ENCODE measurements around the gene CKS2. TPM values are rescaled to one million over a fixed set of nuclear protein-coding genes. Genes with fewer than 3 reads are reported as not detected.
"Not testable (repeated sequence)": the region's sequence is repeated elsewhere in the genome, so short reads cannot be mapped to it uniquely, and the experiment has no call there.

CKS2 gene
- 347 TPM for polyA plus RNA-seq (2013, experiment 1 of 4)
- polyA plus RNA-seq (2013, experiment 2 of 4): 291 TPM
- 372 TPM for polyA plus RNA-seq (2013, experiment 3 of 4)
- polyA plus RNA-seq (2013, experiment 4 of 4): 354 TPM

DNA sequence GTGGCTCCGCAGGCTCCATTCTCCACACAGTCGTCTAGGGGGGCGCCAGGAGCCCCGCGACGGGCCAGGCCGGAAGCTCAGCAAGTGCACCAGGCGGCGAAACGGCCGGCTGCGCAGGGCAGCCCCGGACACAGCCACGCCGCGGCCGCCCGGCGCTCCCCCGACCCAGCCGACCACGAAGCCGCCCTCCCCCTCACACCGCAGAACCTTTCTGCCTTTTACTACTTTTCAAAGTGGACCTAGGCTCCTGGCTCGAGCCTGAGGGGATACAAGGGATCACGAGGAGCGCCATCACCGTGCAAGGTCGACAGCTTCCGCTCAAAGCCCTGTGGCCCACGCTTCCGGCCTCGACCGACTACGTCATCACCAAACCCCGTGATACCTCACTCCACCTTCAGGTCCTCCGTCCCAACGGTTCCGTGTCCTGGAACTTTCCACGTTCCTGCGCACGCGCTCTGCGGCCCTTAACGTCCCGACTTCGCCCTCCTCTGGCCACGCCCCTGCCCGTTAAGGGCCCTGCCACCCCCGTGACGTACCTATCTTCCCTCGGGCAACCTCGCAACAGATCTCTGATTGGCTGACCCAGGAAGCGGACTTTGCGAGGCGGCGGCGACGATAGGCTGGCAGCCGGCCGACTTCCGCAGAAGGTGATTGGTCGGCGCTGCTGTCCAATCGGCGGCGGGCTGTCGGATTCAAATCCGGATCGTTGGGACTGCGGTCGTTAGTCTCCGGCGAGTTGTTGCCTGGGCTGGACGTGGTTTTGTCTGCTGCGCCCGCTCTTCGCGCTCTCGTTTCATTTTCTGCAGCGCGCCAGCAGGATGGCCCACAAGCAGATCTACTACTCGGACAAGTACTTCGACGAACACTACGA lies at the start of gene CKS2:
TSS of gene CKS2 (plus strand) at position 721 of the 871 bp plus-strand sequence. CDS start at position 819, 98 bp downstream.
- no peaks in the 10 kb centered on the region for H3K27me3 ChIP-seq (ENCODE audit: control insufficient read depth, insufficient read depth, low read length, poor library complexity, severe bottlenecking)
- no peaks in the 10 kb centered on the region for H3K9me3 ChIP-seq (ENCODE audit: control insufficient read depth, low read length)
- peak within 1 kb of the TSS; percentile 99 for H3K27ac ChIP-seq (ENCODE audit: insufficient read depth, low read depth, low read length, poor library complexity, severe bottlenecking)
- 0% methylated on average over 86 of the region's 86 CpGs for WGBS, 2 experiments
- H3K36me3 ChIP-seq (ENCODE audit: control insufficient read depth, insufficient read depth, low read length): peaks cover 8% of the 10 kb centered on the region
- H3K4me3 ChIP-seq (ENCODE audit: insufficient read depth, low read depth, low read length): peak within 1 kb of the TSS; percentile 85
- H3K4me1 ChIP-seq (ENCODE audit: control insufficient read depth, insufficient read depth, low read length): peaks cover 16% of the 10 kb centered on the region

DNA sequence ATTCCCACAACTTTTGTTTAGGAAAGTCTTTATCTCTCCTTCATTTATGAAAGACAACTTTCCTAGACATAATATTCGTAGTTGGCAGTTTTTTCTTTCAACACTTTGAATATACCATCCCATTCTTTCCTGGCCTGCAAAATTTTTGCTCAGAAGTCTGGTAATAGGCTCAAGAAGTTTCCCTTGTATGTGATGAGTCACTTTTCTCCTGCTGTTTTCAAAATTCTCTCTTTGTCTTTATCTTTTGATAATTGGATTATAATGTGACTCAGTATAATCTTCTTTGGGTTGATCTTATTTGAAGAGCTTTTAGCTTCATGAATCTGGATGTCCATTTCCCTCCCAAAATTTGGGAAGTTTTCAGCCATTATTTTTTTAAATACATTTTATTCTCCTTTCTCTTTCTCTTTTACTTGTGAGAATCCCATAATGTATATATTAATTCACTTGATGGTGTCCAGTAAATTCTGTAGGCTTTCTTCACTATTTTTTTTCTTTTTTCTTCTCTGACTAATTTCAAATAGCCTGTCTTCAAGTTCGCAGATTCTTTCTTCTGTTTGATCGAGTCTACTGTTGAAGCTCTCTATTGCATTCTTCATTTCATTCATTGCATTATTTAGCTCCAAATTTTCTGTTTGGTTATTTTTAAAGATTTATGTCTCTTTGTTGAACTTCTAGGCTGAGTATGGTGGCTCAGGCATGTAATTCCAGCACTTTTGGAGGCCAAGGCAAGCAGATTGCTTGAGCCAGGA lies 37.3 kb upstream of the CKS2 start:
- H3K9me3 ChIP-seq (ENCODE audit: control insufficient read depth, low read length): peaks cover 2% of the 10 kb centered on the region

DNA sequence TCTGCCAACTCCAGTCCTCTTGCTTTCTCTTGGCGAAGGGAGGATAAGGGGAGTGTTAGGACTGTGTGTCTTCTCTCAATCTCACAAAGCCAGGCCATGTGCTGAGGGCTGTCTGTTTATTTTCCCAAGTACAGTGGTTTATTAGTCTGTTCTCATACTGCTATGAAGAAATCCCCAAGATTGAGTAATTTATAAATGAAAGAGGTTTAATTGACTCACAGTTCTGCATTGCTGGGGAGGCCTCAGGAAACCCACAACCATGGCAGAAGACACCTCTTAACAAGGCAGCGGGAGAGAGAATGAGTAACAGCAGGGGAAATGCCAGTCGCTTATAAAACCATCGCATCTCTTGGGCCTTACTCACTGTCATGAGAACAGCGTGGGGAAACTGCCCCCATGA lies 36.2 kb upstream of the CKS2 start:
- WGBS, 2 experiments: 70 to 74% methylated on average over 5 of the region's 5 CpGs
- H3K4me1 ChIP-seq (ENCODE audit: control insufficient read depth, insufficient read depth, low read length): no peaks in the 10 kb centered on the region
- H3K27me3 ChIP-seq (ENCODE audit: control insufficient read depth, insufficient read depth, low read length, poor library complexity, severe bottlenecking): no peaks in the 10 kb centered on the region
- H3K4me3 ChIP-seq (ENCODE audit: insufficient read depth, low read depth, low read length): no peak overlapping the region
- H3K27ac ChIP-seq (ENCODE audit: insufficient read depth, low read depth, low read length, poor library complexity, severe bottlenecking): no peak overlapping the region
- H3K9me3 ChIP-seq (ENCODE audit: control insufficient read depth, low read length): peaks cover 2% of the 10 kb centered on the region
- no peaks in the 10 kb centered on the region for H3K36me3 ChIP-seq (ENCODE audit: control insufficient read depth, insufficient read depth, low read length)

More for the DNA sequence above, 37.3 kb upstream of the CKS2 start:
- no peaks in the 10 kb centered on the region for H3K36me3 ChIP-seq (ENCODE audit: control insufficient read depth, insufficient read depth, low read length)
- no peaks in the 10 kb centered on the region for H3K27me3 ChIP-seq (ENCODE audit: control insufficient read depth, insufficient read depth, low read length, poor library complexity, severe bottlenecking)
- H3K4me3 ChIP-seq (ENCODE audit: insufficient read depth, low read depth, low read length): no peak overlapping the region
- H3K27ac ChIP-seq (ENCODE audit: insufficient read depth, low read depth, low read length, poor library complexity, severe bottlenecking): no peak overlapping the region
- WGBS, 2 experiments: 62 to 65% methylated on average over 3 of the region's 3 CpGs
- no peaks in the 10 kb centered on the region for H3K4me1 ChIP-seq (ENCODE audit: control insufficient read depth, insufficient read depth, low read length)

DNA sequence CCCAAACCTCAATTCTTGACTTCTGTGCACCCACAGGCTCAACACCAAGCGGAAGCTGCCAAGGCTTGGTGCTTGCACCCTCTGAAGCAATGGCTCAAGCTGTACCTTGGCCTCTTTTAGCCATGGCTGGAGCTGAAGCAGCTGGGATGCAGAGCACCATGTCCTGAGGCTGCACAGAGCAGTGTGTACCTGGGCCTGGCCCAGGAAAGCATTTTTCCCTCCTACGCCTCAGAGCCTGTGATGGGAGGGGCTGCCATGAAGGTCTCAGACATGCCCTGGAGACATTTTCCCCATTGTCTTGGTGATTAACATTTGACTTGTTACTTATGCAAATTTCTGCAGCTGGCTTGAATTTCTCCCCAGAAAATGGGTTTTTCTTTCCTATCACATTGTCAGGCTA lies 35.0 kb upstream of the CKS2 start:
- not testable (repeated sequence) for H3K4me1 ChIP-seq (ENCODE audit: control insufficient read depth, insufficient read depth, low read length)

DNA sequence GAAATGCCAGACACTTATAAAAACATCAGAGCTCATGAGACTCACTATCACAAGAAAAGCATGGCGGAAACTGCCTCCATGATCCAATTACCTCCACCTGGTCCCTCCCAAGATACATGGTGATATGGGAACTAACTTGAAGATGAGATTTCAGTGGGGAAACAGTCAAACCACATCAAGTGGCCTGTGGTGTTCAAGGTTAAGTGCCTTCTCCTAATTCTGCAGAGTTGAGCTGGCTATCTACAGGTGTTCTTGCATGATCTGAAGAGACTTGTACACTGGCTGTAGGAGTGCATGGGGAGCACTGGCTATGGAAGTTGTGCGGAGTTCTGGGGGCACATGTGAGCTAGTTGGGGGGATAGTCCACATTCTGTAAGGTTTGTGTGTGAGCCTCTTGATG lies 34.0 kb upstream of the CKS2 start:
- Histone ChIP-seq H3K27ac (ENCODE audit: insufficient read depth, low read depth, low read length, poor library complexity, severe bottlenecking) (no peak overlapping the region), H3K4me1 (ENCODE audit: control insufficient read depth, insufficient read depth, low read length) (no peaks in the 10 kb centered on the region), H3K9me3 (ENCODE audit: control insufficient read depth, low read length) (peaks cover 2% of the 10 kb centered on the region), H3K27me3 (ENCODE audit: control insufficient read depth, insufficient read depth, low read length, poor library complexity, severe bottlenecking) (no peaks in the 10 kb centered on the region), H3K4me3 (ENCODE audit: insufficient read depth, low read depth, low read length) (no peak overlapping the region), H3K36me3 (ENCODE audit: control insufficient read depth, insufficient read depth, low read length) (no peaks in the 10 kb centered on the region)
- WGBS, 2 experiments: 94 to 96% methylated on average over 2 of the region's 2 CpGs

More for the DNA sequence above, 35.0 kb upstream of the CKS2 start:
- not testable (repeated sequence) for H3K4me3 ChIP-seq (ENCODE audit: insufficient read depth, low read depth, low read length); H3K36me3 ChIP-seq (ENCODE audit: control insufficient read depth, insufficient read depth, low read length); H3K27me3 ChIP-seq (ENCODE audit: control insufficient read depth, insufficient read depth, low read length, poor library complexity, severe bottlenecking); H3K9me3 ChIP-seq (ENCODE audit: control insufficient read depth, low read length); H3K27ac ChIP-seq (ENCODE audit: insufficient read depth, low read depth, low read length, poor library complexity, severe bottlenecking)
- WGBS, 2 experiments: 90 to 94% methylated on average over 2 of the region's 2 CpGs

DNA sequence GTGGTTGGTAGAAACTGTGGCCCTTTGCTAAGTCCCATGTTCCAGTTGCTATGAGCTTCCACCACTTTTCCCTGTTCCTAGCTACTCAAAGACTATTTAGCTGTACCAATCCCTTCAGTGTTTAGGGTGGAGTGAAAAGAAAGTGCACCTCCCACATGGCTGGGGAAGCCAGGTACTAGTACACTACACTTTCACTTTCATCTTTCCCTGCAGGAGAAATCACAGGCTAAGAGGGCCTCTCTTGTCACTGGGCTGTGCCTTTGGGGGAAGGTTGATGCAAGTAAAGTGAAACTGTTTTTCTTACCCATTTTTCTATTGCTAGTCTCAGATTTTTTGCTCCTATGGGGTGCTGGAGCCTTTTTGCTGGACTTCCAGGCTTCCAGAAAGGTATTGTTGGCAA lies 33.5 kb upstream of the CKS2 start:
- no peaks in the 10 kb centered on the region for H3K4me1 ChIP-seq (ENCODE audit: control insufficient read depth, insufficient read depth, low read length)
- no peak overlapping the region for H3K27ac ChIP-seq (ENCODE audit: insufficient read depth, low read depth, low read length, poor library complexity, severe bottlenecking)
- H3K4me3 ChIP-seq (ENCODE audit: insufficient read depth, low read depth, low read length): no peak overlapping the region
- H3K36me3 ChIP-seq (ENCODE audit: control insufficient read depth, insufficient read depth, low read length): no peaks in the 10 kb centered on the region
- peaks cover 2% of the 10 kb centered on the region for H3K9me3 ChIP-seq (ENCODE audit: control insufficient read depth, low read length)
- no peaks in the 10 kb centered on the region for H3K27me3 ChIP-seq (ENCODE audit: control insufficient read depth, insufficient read depth, low read length, poor library complexity, severe bottlenecking)

DNA sequence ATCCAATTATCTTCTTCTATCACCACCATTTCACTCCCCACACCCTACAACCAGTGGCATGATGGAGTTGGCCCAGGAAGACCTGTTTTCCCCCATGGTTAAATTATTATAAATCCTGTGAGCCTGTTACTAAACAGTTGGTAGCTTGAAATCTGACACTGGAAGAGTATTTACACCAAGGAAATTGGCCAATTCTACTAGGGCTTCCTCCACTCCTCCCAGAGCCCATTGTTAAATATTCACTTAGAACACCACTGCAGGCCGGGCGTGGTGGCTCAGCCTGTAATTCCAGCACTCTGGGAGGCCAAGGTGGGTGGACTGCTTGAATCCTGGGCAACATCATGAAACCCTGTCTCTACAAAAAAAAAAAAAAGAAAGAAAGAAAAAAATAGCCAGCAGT lies 32.4 kb upstream of the CKS2 start:
- 92 to 94% methylated on average over 2 of the region's 2 CpGs for WGBS, 2 experiments
- H3K9me3 ChIP-seq (ENCODE audit: control insufficient read depth, low read length): peaks cover 2% of the 10 kb centered on the region

DNA sequence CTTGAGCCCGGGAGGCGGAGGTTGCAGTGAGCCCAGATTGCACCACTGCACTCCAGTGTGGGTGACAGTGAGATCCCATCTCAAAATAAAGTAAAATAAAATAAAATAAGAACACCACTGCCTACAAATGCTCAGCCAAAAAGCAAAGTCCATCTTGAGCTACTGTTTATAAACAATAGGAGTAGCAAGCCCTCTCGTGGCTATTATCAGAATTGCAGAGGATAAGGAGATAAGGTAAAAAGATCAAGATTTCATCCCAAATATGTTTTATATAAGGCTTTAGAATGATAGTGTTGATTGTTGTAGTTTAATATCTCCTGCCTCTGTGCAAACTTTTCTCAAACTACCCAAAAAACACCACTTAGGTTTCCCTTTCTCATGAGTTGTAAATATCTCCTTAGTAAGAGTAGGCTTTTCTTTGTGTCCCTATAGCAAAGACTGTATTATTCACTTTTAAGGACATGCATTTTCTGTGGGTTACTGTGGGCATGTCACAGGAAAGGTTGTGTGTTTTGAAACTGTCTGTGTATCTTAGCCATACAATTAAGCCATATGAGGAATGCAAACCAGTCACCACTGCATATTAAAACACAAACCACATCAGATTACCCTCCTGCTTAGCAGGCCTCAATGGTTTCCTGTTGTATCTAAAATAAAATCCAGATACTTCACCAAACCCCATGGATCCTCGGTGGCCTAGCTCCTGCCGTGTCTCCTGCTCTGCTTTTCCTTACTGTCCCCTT lies 31.8 kb upstream of the CKS2 start:
- H3K9me3 ChIP-seq (ENCODE audit: control insufficient read depth, low read length): peaks cover 2% of the 10 kb centered on the region
- no peaks in the 10 kb centered on the region for H3K4me1 ChIP-seq (ENCODE audit: control insufficient read depth, insufficient read depth, low read length)
- 72 to 87% methylated on average over 4 to 5 of the region's 5 CpGs for WGBS, 2 experiments
- no peaks in the 10 kb centered on the region for H3K36me3 ChIP-seq (ENCODE audit: control insufficient read depth, insufficient read depth, low read length)
- H3K27me3 ChIP-seq (ENCODE audit: control insufficient read depth, insufficient read depth, low read length, poor library complexity, severe bottlenecking): no peaks in the 10 kb centered on the region
- H3K4me3 ChIP-seq (ENCODE audit: insufficient read depth, low read depth, low read length): no peak overlapping the region
- no peak overlapping the region for H3K27ac ChIP-seq (ENCODE audit: insufficient read depth, low read depth, low read length, poor library complexity, severe bottlenecking)

More for the DNA sequence above, 32.4 kb upstream of the CKS2 start:
- no peaks in the 10 kb centered on the region for H3K27me3 ChIP-seq (ENCODE audit: control insufficient read depth, insufficient read depth, low read length, poor library complexity, severe bottlenecking)
- no peak overlapping the region for H3K27ac ChIP-seq (ENCODE audit: insufficient read depth, low read depth, low read length, poor library complexity, severe bottlenecking)
- H3K36me3 ChIP-seq (ENCODE audit: control insufficient read depth, insufficient read depth, low read length): no peaks in the 10 kb centered on the region
- no peak overlapping the region for H3K4me3 ChIP-seq (ENCODE audit: insufficient read depth, low read depth, low read length)
- H3K4me1 ChIP-seq (ENCODE audit: control insufficient read depth, insufficient read depth, low read length): no peaks in the 10 kb centered on the region

DNA sequence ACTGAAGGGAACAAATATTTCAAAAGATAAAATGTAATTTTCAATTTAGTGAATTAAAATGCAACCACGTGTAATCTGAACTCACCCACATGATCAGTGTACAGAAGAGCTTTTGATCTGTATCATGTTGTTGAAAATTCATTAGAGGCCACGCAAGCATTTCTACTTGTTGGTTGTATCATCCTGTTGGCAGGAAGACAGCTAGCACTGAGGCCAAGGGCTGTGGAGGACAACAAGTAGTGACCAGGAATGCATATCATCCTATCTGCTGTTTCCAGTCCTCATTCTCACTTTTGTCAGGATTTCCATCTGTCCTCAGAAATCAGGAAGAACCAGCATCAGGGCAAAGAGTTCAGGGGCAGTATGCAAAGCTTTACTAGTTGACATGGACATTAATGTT lies 29.9 kb upstream of the CKS2 start:
- H3K9me3 ChIP-seq (ENCODE audit: control insufficient read depth, low read length): no peaks in the 10 kb centered on the region
- no peak overlapping the region for H3K4me3 ChIP-seq (ENCODE audit: insufficient read depth, low read depth, low read length)
- no peak overlapping the region for H3K27ac ChIP-seq (ENCODE audit: insufficient read depth, low read depth, low read length, poor library complexity, severe bottlenecking)
- H3K4me1 ChIP-seq (ENCODE audit: control insufficient read depth, insufficient read depth, low read length): no peaks in the 10 kb centered on the region
- no peaks in the 10 kb centered on the region for H3K27me3 ChIP-seq (ENCODE audit: control insufficient read depth, insufficient read depth, low read length, poor library complexity, severe bottlenecking)
- H3K36me3 ChIP-seq (ENCODE audit: control insufficient read depth, insufficient read depth, low read length): no peaks in the 10 kb centered on the region
- WGBS, 2 experiments: 90 to 97% methylated on average over 2 of the region's 2 CpGs

Data from ectodermal cell (in vitro differentiated cells).